Activated naive CD4-positive, alpha-beta T cell treated with anti-CD3 and anti-CD28 coated beads, Interleukin-2, amount 10 ng/mL, durations not matched to agents 7 days and 5 days (primary cell): ENCODE results near the gene MYO5A.
A peak's percentile ranks its signal among the peaks of the same experiment; 100 is the strongest.
"Not testable (repeated sequence)": the region's sequence is repeated elsewhere in the genome, so short reads cannot be mapped to it uniquely, and the experiment has no call there.

ENCODE experiments used
- CTCF ChIA-PET: fragments of 350-600 bp; sonication (Branson Sonifier 250); formaldehyde crosslinking; loops from one replicate; lab custom pipeline; 2021; ENCODE audit warnings: antibody characterized with exemption; lab: Charles Lee
- DNase-seq: peaks from one replicate; pipeline ENCODE4 v3.0.0-alpha.2; 2020
- H3K27ac Mint-ChIP-seq: one replicate; pipeline ENCODE4 v1.8.0; 2021; ENCODE audit warnings: mild to moderate bottlenecking, moderate library complexity, mixed read lengths
- H3K27me3 Mint-ChIP-seq: one replicate; pipeline ENCODE4 v1.8.0; 2021; ENCODE audit warnings: mild to moderate bottlenecking, mixed read lengths
- H3K36me3 Mint-ChIP-seq: one replicate; pipeline ENCODE4 v1.8.0; 2021; ENCODE audit warnings: mixed read lengths
- H3K4me1 Mint-ChIP-seq: one replicate; pipeline ENCODE4 v1.8.0; 2021; ENCODE audit warnings: mixed read lengths
- H3K4me3 Mint-ChIP-seq: one replicate; pipeline ENCODE4 v1.8.0; 2021; ENCODE audit warnings: mild to moderate bottlenecking, moderate library complexity, mixed read lengths
- H3K9me3 Mint-ChIP-seq: one replicate; pipeline ENCODE4 v1.8.0; 2021; ENCODE audit warnings: mixed read lengths

The MYO5A gene

DNA sequence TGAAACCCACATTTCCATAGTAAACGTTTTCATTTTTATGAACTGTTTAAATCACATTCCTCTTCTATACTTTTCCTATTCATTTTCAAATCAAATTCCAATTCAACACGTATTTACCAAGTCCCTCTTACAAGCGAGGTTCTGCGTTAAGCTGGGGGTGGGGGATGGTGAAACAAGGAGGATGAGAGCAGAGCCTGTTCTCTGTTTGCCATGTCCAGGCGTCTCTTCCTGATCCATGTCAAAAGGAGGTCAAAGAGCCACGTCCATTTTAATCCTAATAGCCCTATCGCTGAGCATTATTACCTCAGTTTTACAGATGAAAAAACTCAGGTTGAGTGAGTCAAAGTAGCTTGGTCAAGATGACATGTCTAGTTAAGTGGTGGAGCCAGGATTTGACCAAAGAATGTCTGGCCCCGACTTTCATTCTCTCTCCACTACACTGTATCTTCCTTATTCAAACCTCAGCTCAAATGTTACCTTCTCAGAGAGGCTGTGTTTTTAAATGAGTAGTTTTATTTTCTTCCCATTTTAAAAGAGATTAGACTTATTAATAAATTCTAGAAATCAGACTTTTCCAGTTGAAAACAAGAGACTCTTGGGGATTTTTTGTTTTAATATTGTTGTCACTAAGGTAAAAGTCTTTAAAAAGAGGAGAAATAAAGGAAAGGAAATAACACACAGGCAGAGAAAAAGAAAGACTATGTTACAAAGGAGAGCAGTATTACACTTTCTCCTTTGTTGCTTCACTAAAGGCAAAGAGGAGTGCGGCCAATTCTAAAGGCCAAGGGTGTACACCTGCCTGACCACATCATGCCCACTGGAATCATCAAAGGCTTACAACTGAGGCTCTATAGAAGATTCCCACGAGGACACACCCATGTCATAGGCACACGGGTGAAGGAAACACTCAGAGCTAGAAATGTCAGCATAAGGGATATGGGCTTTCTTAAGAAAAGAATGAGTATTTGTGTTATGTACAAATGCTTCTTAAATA lies 42.4 kb downstream of the MYO5A start:
- Mint-ChIP-seq H3K4me3 (no peak overlapping the region), H3K36me3 (peaks cover 4% of the 10 kb centered on the region), H3K4me1 (peaks cover 57% of the 10 kb centered on the region), H3K27me3 (no peaks in the 10 kb centered on the region), H3K9me3 (peaks cover 1% of the 10 kb centered on the region), H3K27ac (no peak overlapping the region)
- DNase-seq = no peak
- CTCF ChIA-PET = no interaction called here

DNA sequence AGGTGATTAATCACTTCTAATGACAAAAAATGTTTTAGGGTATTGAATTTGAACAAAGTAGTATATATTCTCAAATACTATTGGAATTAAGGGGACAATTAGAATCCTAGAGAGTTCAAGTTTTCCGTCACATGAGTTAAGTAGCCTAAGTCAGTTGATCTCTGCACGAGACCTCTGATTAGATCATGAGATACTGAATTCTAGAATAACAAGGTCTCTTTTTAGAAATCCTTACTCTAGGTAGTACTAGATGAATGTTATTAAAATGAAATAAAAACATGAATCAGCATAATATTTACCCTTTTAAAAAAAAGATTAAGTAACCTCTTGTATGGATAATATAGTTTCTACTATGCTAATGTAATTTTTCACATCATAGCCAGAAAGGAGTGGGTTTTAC lies 43.4 kb downstream of the MYO5A start:
- H3K4me3 Mint-ChIP-seq = no peak overlapping the region
- no peak overlapping the region for H3K27ac Mint-ChIP-seq
- H3K4me1 Mint-ChIP-seq = peaks cover 64% of the 10 kb centered on the region
- CTCF ChIA-PET = no interaction called here
- H3K27me3 Mint-ChIP-seq = no peaks in the 10 kb centered on the region
- peaks cover 1% of the 10 kb centered on the region for H3K9me3 Mint-ChIP-seq
- H3K36me3 Mint-ChIP-seq = peaks cover 4% of the 10 kb centered on the region
- DNase-seq = no peak

DNA sequence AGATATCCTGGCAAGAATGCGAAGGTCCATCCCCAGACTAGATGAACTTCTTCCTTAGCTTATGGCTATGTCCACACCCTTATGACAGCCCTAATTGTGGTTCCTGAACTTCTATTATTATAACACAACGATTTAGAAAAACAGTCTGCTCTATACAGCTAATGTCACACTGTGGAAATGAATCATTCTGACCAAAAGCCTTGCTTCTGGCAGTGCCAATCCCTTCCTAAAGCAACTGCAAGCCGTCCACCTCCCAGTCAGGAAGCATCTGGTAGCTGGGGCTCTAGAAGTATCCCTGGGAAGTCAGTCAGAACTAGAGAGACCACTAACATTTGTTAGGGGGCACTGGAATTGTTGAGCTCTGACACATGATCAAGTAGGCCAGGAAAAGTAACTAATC lies 45.0 kb downstream of the MYO5A start:
- Mint-ChIP-seq H3K27ac (no peak overlapping the region), H3K27me3 (no peaks in the 10 kb centered on the region), H3K4me1 (peaks cover 59% of the 10 kb centered on the region), H3K4me3 (no peak overlapping the region), H3K36me3 (peaks cover 2% of the 10 kb centered on the region), H3K9me3 (no peaks in the 10 kb centered on the region)
- CTCF ChIA-PET = interaction anchor here (0.6 to 0.8 kb wide), 2 partner anchors 46 to 51 kb away, joined by 3 read pairs; no protein-coding TSS in a partner anchor
- no peak for DNase-seq

- CTCF ChIA-PET = no interaction called here
- Mint-ChIP-seq H3K4me1 (peaks cover 50% of the 10 kb centered on the region), H3K27me3 (no peaks in the 10 kb centered on the region), H3K4me3 (peak overlapping the region; percentile 5), H3K27ac (peak overlapping the region; percentile 82), H3K9me3 (peaks cover 3% of the 10 kb centered on the region), H3K36me3 (peaks cover 8% of the 10 kb centered on the region)
- peak; percentile 75 for DNase-seq
Observed at GRCh38 chr15:52481915-52482314, 46.8 kb downstream of the MYO5A start.

DNA sequence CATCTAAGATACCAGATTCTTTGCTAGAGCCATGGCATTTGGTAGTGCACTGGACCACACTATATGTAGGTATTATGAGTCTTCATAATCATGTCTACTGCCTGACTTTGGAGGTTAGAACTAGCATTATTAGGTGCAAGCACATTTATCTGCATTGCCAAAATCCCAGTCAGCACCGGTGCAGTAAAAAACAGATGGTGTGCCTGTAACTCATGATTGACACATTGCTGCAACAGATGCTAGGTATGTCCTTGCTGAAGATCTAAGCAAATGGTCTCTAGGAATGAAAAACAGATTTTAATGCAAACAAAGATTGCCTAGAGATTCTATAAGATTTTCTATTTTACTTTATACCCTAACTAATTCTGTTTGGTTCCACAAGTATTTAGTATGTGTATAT lies 47.7 kb downstream of the MYO5A start:
- Mint-ChIP-seq H3K4me3 (no peak overlapping the region), H3K4me1 (peaks cover 46% of the 10 kb centered on the region), H3K36me3 (peaks cover 8% of the 10 kb centered on the region), H3K27ac (no peak overlapping the region), H3K9me3 (peaks cover 3% of the 10 kb centered on the region), H3K27me3 (no peaks in the 10 kb centered on the region)
- DNase-seq = no peak
- CTCF ChIA-PET = no interaction called here

DNA sequence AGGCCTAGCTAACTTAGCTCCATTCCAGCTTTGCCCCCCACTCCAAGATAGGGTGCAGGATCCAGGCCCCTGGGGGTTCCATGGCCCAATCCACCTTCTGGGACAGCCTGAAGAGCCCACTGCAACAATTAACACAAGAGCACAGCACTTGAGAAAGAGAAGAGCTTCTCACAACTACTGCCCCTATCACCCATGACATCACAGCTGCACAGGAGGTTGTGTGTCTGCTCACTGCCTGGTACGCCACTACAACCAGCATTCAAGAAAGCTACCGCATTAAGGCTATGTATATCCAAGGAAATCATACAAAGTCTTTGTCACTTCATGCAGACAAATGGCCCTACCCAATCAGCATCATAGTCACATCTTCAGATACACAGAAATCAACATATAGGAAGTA lies 62.0 kb downstream of the MYO5A start:
- DNase-seq = no peak
- Mint-ChIP-seq H3K27me3 (no peaks in the 10 kb centered on the region), H3K9me3 (no peaks in the 10 kb centered on the region), H3K4me3 (no peak overlapping the region), H3K4me1 (peaks cover 39% of the 10 kb centered on the region), H3K36me3 (peaks cover 2% of the 10 kb centered on the region), H3K27ac (no peak overlapping the region)
- CTCF ChIA-PET = interaction anchor here (0.9 to 1.7 kb wide), 7 partner anchors 13 to 268 kb away, joined by 3 to 4 read pairs (median 4); partner anchors contain the start of gene MYO5A

GRCh38 chr15:52466134-52466701 lies 62.5 kb downstream of the MYO5A start:
- H3K27me3 Mint-ChIP-seq = no peaks in the 10 kb centered on the region
- CTCF ChIA-PET = interaction anchor here (0.9 to 1.7 kb wide), 8 partner anchors 14 to 268 kb away, joined by 3 to 4 read pairs (median 4); partner anchors contain the start of gene MYO5A
- peaks cover 39% of the 10 kb centered on the region for H3K4me1 Mint-ChIP-seq
- DNase-seq = peak; percentile 60
- H3K27ac Mint-ChIP-seq = no peak overlapping the region
- H3K36me3 Mint-ChIP-seq = peaks cover 2% of the 10 kb centered on the region
- no peak overlapping the region for H3K4me3 Mint-ChIP-seq
- H3K9me3 Mint-ChIP-seq = no peaks in the 10 kb centered on the region

DNA sequence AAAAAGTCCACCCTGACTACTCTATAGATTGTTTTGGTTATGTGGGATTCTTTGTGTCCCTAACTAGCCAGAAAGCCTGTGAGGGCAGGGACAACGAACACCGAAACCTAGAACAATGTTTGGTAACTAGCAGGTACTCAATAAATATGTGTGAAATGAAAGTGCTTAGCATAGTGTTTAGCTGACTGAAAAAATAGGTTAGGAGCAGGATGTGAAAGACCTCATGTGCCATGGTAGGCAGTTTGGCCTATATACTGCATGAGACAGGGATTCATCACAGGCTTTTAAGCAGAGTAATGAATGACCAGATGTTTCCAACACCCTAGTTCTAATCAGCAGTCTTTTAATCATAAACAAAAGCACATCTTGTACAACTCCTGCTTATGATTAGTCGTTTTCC lies 64.2 kb downstream of the MYO5A start:
- no peak for DNase-seq

DNA sequence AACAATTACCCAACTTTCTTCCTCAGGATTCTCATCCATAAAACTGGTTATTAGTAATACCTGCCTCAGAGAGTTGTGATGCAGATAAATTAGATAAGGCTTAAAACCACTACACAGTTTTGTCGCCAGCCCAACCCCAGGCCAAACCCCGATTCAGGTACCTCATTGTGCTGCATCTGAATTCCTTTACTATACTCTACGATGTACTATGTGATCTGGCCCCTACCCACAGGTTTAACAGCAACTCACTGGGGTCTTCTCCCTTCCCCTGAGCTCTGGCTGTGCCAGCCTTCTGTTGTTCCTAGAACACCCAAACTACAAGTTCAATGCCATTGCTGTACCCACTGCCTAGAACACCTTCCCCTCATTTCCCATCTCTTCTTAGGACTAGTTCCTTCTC lies 64.6 kb downstream of the MYO5A start:
- CTCF ChIA-PET = interaction anchor here (0.7 to 1.3 kb wide), 5 partner anchors 41 to 271 kb away, joined by 3 read pairs; no protein-coding TSS in a partner anchor
- no peaks in the 10 kb centered on the region for H3K27me3 Mint-ChIP-seq
- no peaks in the 10 kb centered on the region for H3K9me3 Mint-ChIP-seq
- H3K4me1 Mint-ChIP-seq = peaks cover 39% of the 10 kb centered on the region
- DNase-seq = no peak
- peaks cover 4% of the 10 kb centered on the region for H3K36me3 Mint-ChIP-seq
- peak overlapping the region; percentile 6 for H3K27ac Mint-ChIP-seq
- no peak overlapping the region for H3K4me3 Mint-ChIP-seq

More for the DNA sequence above, 64.2 kb downstream of the MYO5A start:
- peak overlapping the region; percentile 66 for H3K27ac Mint-ChIP-seq
- CTCF ChIA-PET = interaction anchor here (0.9 to 1.3 kb wide), 4 partner anchors 102 to 271 kb away, joined by 3 to 4 read pairs (median 3); no protein-coding TSS in a partner anchor
- H3K9me3 Mint-ChIP-seq = no peaks in the 10 kb centered on the region
- peaks cover 2% of the 10 kb centered on the region for H3K36me3 Mint-ChIP-seq
- H3K27me3 Mint-ChIP-seq = no peaks in the 10 kb centered on the region
- H3K4me3 Mint-ChIP-seq = no peak overlapping the region
- peaks cover 39% of the 10 kb centered on the region for H3K4me1 Mint-ChIP-seq

DNA sequence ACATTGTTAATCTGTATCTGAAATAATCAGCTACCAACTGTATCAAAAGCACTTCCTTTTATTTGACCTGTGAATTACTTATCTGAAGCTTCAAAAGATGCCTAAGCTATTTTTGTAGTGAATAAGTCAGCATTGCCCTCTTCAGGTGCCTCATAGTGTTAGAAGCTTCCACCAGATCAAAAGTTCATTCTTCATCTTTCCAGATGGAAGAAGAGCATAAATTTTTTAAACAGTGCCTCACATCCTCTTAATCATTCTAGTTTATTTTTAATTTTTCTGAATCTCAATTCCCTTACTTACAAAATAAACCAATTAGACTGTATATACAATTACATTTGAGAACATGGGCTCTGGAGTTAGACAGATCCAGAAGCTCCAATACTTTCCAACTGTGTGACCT lies 65.0 kb downstream of the MYO5A start:
- no peak for DNase-seq
- no peaks in the 10 kb centered on the region for H3K27me3 Mint-ChIP-seq
- CTCF ChIA-PET = interaction anchor here (0.6 to 1.3 kb wide), 6 partner anchors 42 to 272 kb away, joined by 3 read pairs; no protein-coding TSS in a partner anchor
- H3K9me3 Mint-ChIP-seq = no peaks in the 10 kb centered on the region
- H3K4me3 Mint-ChIP-seq = no peak overlapping the region
- peaks cover 4% of the 10 kb centered on the region for H3K36me3 Mint-ChIP-seq
- peak overlapping the region; percentile 6 for H3K27ac Mint-ChIP-seq
- peaks cover 39% of the 10 kb centered on the region for H3K4me1 Mint-ChIP-seq

GRCh38 chr15:52462806-52463360 lies 65.8 kb downstream of the MYO5A start:
- peaks cover 4% of the 10 kb centered on the region for H3K36me3 Mint-ChIP-seq
- DNase-seq = no peak
- H3K4me3 Mint-ChIP-seq = no peak overlapping the region
- H3K27me3 Mint-ChIP-seq = no peaks in the 10 kb centered on the region
- no peaks in the 10 kb centered on the region for H3K9me3 Mint-ChIP-seq
- H3K4me1 Mint-ChIP-seq = peaks cover 39% of the 10 kb centered on the region
- H3K27ac Mint-ChIP-seq = no peak overlapping the region
- CTCF ChIA-PET = interaction anchor here (0.6 to 1.3 kb wide), 4 partner anchors 126 to 206 kb away, joined by 3 read pairs; no protein-coding TSS in a partner anchor

GRCh38 chr15:52459701-52460100 lies 69.0 kb downstream of the MYO5A start:
- H3K9me3 Mint-ChIP-seq = peaks cover 11% of the 10 kb centered on the region
- H3K4me3 Mint-ChIP-seq, H3K27ac Mint-ChIP-seq, DNase-seq, CTCF ChIA-PET, H3K27me3 Mint-ChIP-seq: not testable (repeated sequence)
- peaks cover 14% of the 10 kb centered on the region for H3K4me1 Mint-ChIP-seq
- H3K36me3 Mint-ChIP-seq = peaks cover 12% of the 10 kb centered on the region

- CTCF ChIA-PET, DNase-seq, H3K4me3 Mint-ChIP-seq, H3K27me3 Mint-ChIP-seq, H3K27ac Mint-ChIP-seq, H3K4me1 Mint-ChIP-seq: not testable (repeated sequence)
- peaks cover 15% of the 10 kb centered on the region for H3K9me3 Mint-ChIP-seq
- H3K36me3 Mint-ChIP-seq = peaks cover 14% of the 10 kb centered on the region
Observed at GRCh38 chr15:52459265-52459664, 69.4 kb downstream of the MYO5A start.
